H1 (cell line): ENCODE results near the gene PIGL. TPM values are rescaled to one million over a fixed set of nuclear protein-coding genes. Genes with fewer than 3 reads are reported as not detected.

Source experiments
- ATF2 ChIP-seq: IDR thresholded peaks from 2 replicates; pipeline ENCODE4 v1.6.1; 2012; ENCODE audit warnings: low read length, inconsistent platforms
- KDM5A ChIP-seq: fragments of 200-600 bp; IDR thresholded peaks from 2 replicates; pipeline ENCODE4 v1.7.1; 2012; ENCODE audit warnings: mild to moderate bottlenecking, low read length, inconsistent platforms, mixed read lengths
- NANOG ChIP-seq: IDR thresholded peaks from 2 replicates; pipeline ENCODE4 v1.6.1; 2011; ENCODE audit warnings: low read length, low read depth, mild to moderate bottlenecking, inconsistent platforms; ENCODE audit not compliant: insufficient read depth, poor library complexity, severe bottlenecking
- RBBP5 ChIP-seq: IDR thresholded peaks from 2 replicates; pipeline ENCODE4 v1.7.1; 2012; ENCODE audit warnings: low read depth, mild to moderate bottlenecking, inconsistent platforms, low read length, moderate library complexity, borderline replicate concordance
- RFX5 ChIP-seq: IDR thresholded peaks from 2 replicates; pipeline ENCODE4 v1.6.1; 2011; ENCODE audit warnings: low read depth, low read length, improper control_type of control experiment, borderline replicate concordance
- TEAD4 ChIP-seq: IDR thresholded peaks from 2 replicates; pipeline ENCODE4 v1.6.1; 2012; ENCODE audit warnings: low read depth, low read length, inconsistent platforms, mixed read lengths
- polyA plus RNA-seq, 7 experiments: library from polyadenylated mRNA; depleted of rRNA in 3 of 7; stranded (reverse) in 5 of 7; unstranded in 2 of 7; fragments of >200 nt in 5 of 7; fragments of 200-250 nt in 2 of 7; gene quantifications; 1 replicate in 5 of 7; 2 replicates in 1 of 7; 4 replicates in 1 of 7; pipeline versions ENCODE4 v1.2.1 to v1.2.3, GENCODE V29; 2011 to 2013; ENCODE audit warnings: missing spikeins in 2 of 7, mixed read lengths in 2 of 7
- total RNA-seq: library from RNA; stranded (reverse); fragmentation: NEBNext Ultra II Directional; extraction: Animal tissue kit (Norgen Biotek cat#: 25700); gene quantifications from 2 replicates; pipeline ENCODE4 v1.2.1, GENCODE V29; 2021

Gene PIGL
- total and polyA plus RNA-seq, 2 of the 8 experiments (the other 6 are each of a cell fraction or from before 2014, with no cell fraction given) = 28.4 to 30.8 TPM

- no peak for TF ChIP-seq TEAD4
- TF ChIP-seq KDM5A = no peak
- TF ChIP-seq RBBP5 = no peak
- TF ChIP-seq ATF2 = no peak
- TF ChIP-seq RFX5 = no peak
- no peak for TF ChIP-seq NANOG
These were observed 37.9 kb downstream of the PIGL start (continued) for GRCh38 chr17:16254773-16255400.
